GM23338 (cell line): ENCODE results near the gene LRP1B. TPM values are rescaled to one million over a fixed set of nuclear protein-coding genes. Genes with fewer than 3 reads are reported as not detected.

Experiments
- ATAC-seq: fragments of 200-7000 bp; cut with Tn5 transposase; 3 replicates; pipeline ENCODE4 v1.9.1; 2020
- DNase-seq: peaks from one replicate; pipeline ENCODE4 v3.0.0-alpha.2; 2015; ENCODE audit warnings: low spot score
- H2AFZ ChIP-seq: fragments of 200-600 bp; sonication (generic); 2 replicates; pipeline ENCODE4 v1.8.0; 2016; ENCODE audit warnings: antibody characterized with exemption, mild to moderate bottlenecking, moderate library complexity
- H3F3A ChIP-seq: fragments of 200-600 bp; sonication (generic); replicated peaks from 2 replicates; pipeline ENCODE4 v1.8.0; 2017; ENCODE audit warnings: antibody characterized with exemption, mixed run types, low read depth
- H3K27ac ChIP-seq: fragments of 200-600 bp; sonication (generic); 2 replicates; pipeline ENCODE4 v1.6.1; 2016; ENCODE audit warnings: low read depth
- H3K27me3 ChIP-seq: fragments of 200-600 bp; sonication (generic); 2 replicates; pipeline ENCODE4 v1.8.0; 2016; ENCODE audit warnings: mild to moderate bottlenecking, mixed run types, moderate library complexity; ENCODE audit not compliant: insufficient read depth
- H3K36me3 ChIP-seq: fragments of 200-600 bp; sonication (generic); 2 replicates; pipeline ENCODE4 v1.8.0; 2016; ENCODE audit warnings: mild to moderate bottlenecking; ENCODE audit not compliant: insufficient read depth
- H3K4me1 ChIP-seq: fragments of 200-600 bp; sonication (generic); 2 replicates; pipeline ENCODE4 v1.8.0; 2016; ENCODE audit warnings: mild to moderate bottlenecking, moderate library complexity; ENCODE audit not compliant: insufficient read depth
- H3K4me2 ChIP-seq: fragments of 200-600 bp; sonication (generic); 2 replicates; pipeline ENCODE4 v1.7.1; 2017; ENCODE audit warnings: mixed run types
- H3K4me3 ChIP-seq: fragments of 200-600 bp; sonication (generic); 2 replicates; pipeline ENCODE4 v1.6.1; 2016; ENCODE audit warnings: mixed run types
- H3K79me2 ChIP-seq: fragments of 200-600 bp; sonication (generic); replicated peaks from 2 replicates; pipeline ENCODE4 v1.8.0; 2017; ENCODE audit warnings: mild to moderate bottlenecking; ENCODE audit not compliant: insufficient read depth
- H3K9me2 ChIP-seq: fragments of 200-600 bp; sonication (generic); 2 replicates; pipeline ENCODE4 v1.8.0; 2017; ENCODE audit not compliant: insufficient read depth
- H4K20me1 ChIP-seq: fragments of 200-600 bp; sonication (generic); replicated peaks from 2 replicates; pipeline ENCODE4 v1.8.0; 2017; ENCODE audit warnings: mild to moderate bottlenecking; ENCODE audit not compliant: insufficient read depth
- H3K27ac Mint-ChIP-seq: 2 replicates; pipeline ENCODE4 v1.8.0; 2020; ENCODE audit warnings: inconsistent platforms, mild to moderate bottlenecking, moderate library complexity, mixed read lengths
- H3K27me3 Mint-ChIP-seq: 3 replicates; pipeline ENCODE4 v1.8.0; 2022; ENCODE audit warnings: low read depth, mild to moderate bottlenecking, moderate library complexity, mixed read lengths, inconsistent platforms; ENCODE audit not compliant: insufficient read depth, poor library complexity
- H3K36me3 Mint-ChIP-seq: 3 replicates; pipeline ENCODE4 v1.8.0; 2021; ENCODE audit warnings: low read depth, mild to moderate bottlenecking, inconsistent platforms, moderate library complexity, mixed read lengths
- H3K4me1 Mint-ChIP-seq: 3 replicates; pipeline ENCODE4 v1.8.0; 2020; ENCODE audit warnings: mild to moderate bottlenecking, inconsistent platforms, mixed read lengths
- H3K4me3 Mint-ChIP-seq: 3 replicates; pipeline ENCODE4 v1.8.0; 2021; ENCODE audit warnings: moderate library complexity, mild to moderate bottlenecking, inconsistent platforms, mixed read lengths
- H3K9me3 Mint-ChIP-seq: 3 replicates; pipeline ENCODE4 v1.8.0; 2020; ENCODE audit warnings: moderate library complexity, mild to moderate bottlenecking, inconsistent platforms, mixed read lengths
- CREB1 ChIP-seq: fragments of 250-450 bp; sonication (Bioruptor Pico); IDR thresholded peaks from 2 replicates; pipeline ENCODE4 v1.5.0; 2020; ENCODE audit warnings: low read depth, mild to moderate bottlenecking, moderate library complexity
- EZH2 ChIP-seq: fragments of 200-600 bp; sonication (generic); IDR thresholded peaks from one replicate; pipeline ENCODE4 v1.8.0; 2017; ENCODE audit warnings: antibody characterized with exemption, mild to moderate bottlenecking, low read depth; ENCODE audit not compliant: unreplicated experiment
- EZH2phosphoT487 ChIP-seq: fragments of 200-600 bp; sonication (generic); IDR thresholded peaks from one replicate; pipeline ENCODE4 v1.8.1; 2018; ENCODE audit warnings: antibody characterized with exemption; ENCODE audit not compliant: unreplicated experiment
- JUNB ChIP-seq: IDR thresholded peaks from one replicate; pipeline ENCODE4 v1.6.1; 2016; ENCODE audit warnings: antibody characterized with exemption; ENCODE audit not compliant: unreplicated experiment
- NANOG ChIP-seq: IDR thresholded peaks from 2 replicates; pipeline ENCODE4 v1.6.1; 2016; ENCODE audit warnings: antibody characterized with exemption, borderline replicate concordance
- POLR2AphosphoS5 ChIP-seq: IDR thresholded peaks from 2 replicates; pipeline ENCODE4 v1.6.1; 2016; ENCODE audit warnings: antibody characterized with exemption, low read depth
- STAT1 ChIP-seq: IDR thresholded peaks from one replicate; pipeline ENCODE4 v1.6.1; 2016; ENCODE audit warnings: antibody characterized with exemption; ENCODE audit not compliant: unreplicated experiment
- ZNF114 ChIP-seq: fragments of 250-450 bp; sonication (Bioruptor Pico); IDR thresholded peaks from 2 replicates; pipeline ENCODE4 v1.5.0; 2020; ENCODE audit warnings: mild to moderate bottlenecking, moderate library complexity
- ZNF331 ChIP-seq: fragments of 250-450 bp; sonication (Bioruptor Pico); IDR thresholded peaks from 2 replicates; pipeline ENCODE4 v1.5.0; 2020; ENCODE audit warnings: low read depth, mild to moderate bottlenecking, moderate library complexity
- polyA plus RNA-seq: library from polyadenylated mRNA; unstranded; fragments of >200 nt; fragmentation: Nextera tagmentation; extraction: Ambion mirVana; gene quantifications from 2 replicates; pipeline ENCODE4 v1.2.1, GENCODE V29; 2016
- total RNA-seq: library from RNA; depleted of rRNA; stranded (reverse); fragments of >200 nt; shearing (Covaris generic); gene quantifications from 2 replicates; pipeline ENCODE4 v1.2.3, GENCODE V29; 2014
- TF ChIP-seq, protein P1 (sequence below): IDR thresholded peaks from one replicate; pipeline ENCODE4 v1.6.1; 2018; ENCODE audit warnings: antibody characterized with exemption; ENCODE audit not compliant: unreplicated experiment
- TF ChIP-seq, protein P2 (sequence below): fragments of 250-450 bp; sonication (Bioruptor Pico); IDR thresholded peaks from 2 replicates; pipeline ENCODE4 v1.5.0; 2020; ENCODE audit warnings: mild to moderate bottlenecking, moderate library complexity
- TF ChIP-seq, protein P3 (sequence below): IDR thresholded peaks from 2 replicates; pipeline ENCODE4 v1.6.1; 2016; ENCODE audit warnings: antibody characterized with exemption
- TF ChIP-seq, protein P4 (sequence below), 2 experiments: fragments of 200-600 bp in 1 of 2; sonication (generic) in 1 of 2; conservative IDR thresholded peaks; 2 replicates each; pipeline versions ENCODE4 v1.5.1 to v1.6.1; 2016 to 2017; ENCODE audit warnings: antibody characterized with exemption in 2 of 2, low read depth in 2 of 2, mild to moderate bottlenecking in 2 of 2, moderate library complexity in 1 of 2

Gene LRP1B
- total and polyA plus RNA-seq, 2 experiments from 2014 or later: 0.15 to 0.97 TPM

DNA sequence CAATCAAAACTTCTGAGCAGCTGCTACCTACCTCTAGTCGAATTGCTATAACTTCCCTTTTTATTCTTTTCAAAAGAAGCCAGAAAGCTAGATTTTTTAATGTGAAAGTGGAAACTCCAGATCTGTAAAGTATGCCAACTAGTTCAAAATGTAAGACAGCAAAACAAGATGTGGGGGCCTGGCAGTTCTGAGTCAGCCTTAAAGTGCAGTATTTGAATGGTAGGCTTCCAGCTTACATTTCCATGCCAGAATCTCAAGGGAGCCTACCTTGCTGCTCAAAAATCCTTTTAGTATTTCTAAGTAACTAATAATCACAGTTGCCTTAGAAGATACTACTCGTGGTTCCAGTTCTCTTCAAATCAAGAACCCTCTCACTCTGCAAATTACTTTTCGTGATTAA, 1288.7 kb downstream of the LRP1B start:
- Mint-ChIP-seq H3K4me1 (peaks cover 2% of the 10 kb centered on the region; the same call in 1 of the 3 replicates), H3K4me3 (no peak overlapping the region), H3K9me3 (no peaks in the 10 kb centered on the region), H3K27ac (no peak overlapping the region), H3K27me3 (no peaks in the 10 kb centered on the region), H3K36me3 (no peaks in the 10 kb centered on the region)
- Histone ChIP-seq H4K20me1 (no peaks in the 10 kb centered on the region), H3K4me3 (no peak overlapping the region), H3K79me2 (no peaks in the 10 kb centered on the region), H3F3A (no peaks in the 10 kb centered on the region), H3K27ac (no peak overlapping the region), H3K27me3 (no peaks in the 10 kb centered on the region), H3K9me2 (no peaks in the 10 kb centered on the region), H3K36me3 (no peaks in the 10 kb centered on the region), H3K4me1 (no peaks in the 10 kb centered on the region), H2AFZ (no peak overlapping the region), H3K4me2 (no peak overlapping the region)
- ATAC-seq (no peak), DNase-seq (no peak)
- TF ChIP-seq, protein P1, sequence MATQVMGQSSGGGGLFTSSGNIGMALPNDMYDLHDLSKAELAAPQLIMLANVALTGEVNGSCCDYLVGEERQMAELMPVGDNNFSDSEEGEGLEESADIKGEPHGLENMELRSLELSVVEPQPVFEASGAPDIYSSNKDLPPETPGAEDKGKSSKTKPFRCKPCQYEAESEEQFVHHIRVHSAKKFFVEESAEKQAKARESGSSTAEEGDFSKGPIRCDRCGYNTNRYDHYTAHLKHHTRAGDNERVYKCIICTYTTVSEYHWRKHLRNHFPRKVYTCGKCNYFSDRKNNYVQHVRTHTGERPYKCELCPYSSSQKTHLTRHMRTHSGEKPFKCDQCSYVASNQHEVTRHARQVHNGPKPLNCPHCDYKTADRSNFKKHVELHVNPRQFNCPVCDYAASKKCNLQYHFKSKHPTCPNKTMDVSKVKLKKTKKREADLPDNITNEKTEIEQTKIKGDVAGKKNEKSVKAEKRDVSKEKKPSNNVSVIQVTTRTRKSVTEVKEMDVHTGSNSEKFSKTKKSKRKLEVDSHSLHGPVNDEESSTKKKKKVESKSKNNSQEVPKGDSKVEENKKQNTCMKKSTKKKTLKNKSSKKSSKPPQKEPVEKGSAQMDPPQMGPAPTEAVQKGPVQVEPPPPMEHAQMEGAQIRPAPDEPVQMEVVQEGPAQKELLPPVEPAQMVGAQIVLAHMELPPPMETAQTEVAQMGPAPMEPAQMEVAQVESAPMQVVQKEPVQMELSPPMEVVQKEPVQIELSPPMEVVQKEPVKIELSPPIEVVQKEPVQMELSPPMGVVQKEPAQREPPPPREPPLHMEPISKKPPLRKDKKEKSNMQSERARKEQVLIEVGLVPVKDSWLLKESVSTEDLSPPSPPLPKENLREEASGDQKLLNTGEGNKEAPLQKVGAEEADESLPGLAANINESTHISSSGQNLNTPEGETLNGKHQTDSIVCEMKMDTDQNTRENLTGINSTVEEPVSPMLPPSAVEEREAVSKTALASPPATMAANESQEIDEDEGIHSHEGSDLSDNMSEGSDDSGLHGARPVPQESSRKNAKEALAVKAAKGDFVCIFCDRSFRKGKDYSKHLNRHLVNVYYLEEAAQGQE: no peak
- TF ChIP-seq JUNB (no peak), NANOG (no peak), ZNF114 (CRISPR knock-in tag) (no peak), EZH2phosphoT487 (no peak), POLR2AphosphoS5 (no peak), ZNF331 (CRISPR knock-in tag) (no peak), STAT1 (no peak), EZH2 (no peak), CREB1 (CRISPR knock-in tag) (no peak)
- TF ChIP-seq, protein P2, sequence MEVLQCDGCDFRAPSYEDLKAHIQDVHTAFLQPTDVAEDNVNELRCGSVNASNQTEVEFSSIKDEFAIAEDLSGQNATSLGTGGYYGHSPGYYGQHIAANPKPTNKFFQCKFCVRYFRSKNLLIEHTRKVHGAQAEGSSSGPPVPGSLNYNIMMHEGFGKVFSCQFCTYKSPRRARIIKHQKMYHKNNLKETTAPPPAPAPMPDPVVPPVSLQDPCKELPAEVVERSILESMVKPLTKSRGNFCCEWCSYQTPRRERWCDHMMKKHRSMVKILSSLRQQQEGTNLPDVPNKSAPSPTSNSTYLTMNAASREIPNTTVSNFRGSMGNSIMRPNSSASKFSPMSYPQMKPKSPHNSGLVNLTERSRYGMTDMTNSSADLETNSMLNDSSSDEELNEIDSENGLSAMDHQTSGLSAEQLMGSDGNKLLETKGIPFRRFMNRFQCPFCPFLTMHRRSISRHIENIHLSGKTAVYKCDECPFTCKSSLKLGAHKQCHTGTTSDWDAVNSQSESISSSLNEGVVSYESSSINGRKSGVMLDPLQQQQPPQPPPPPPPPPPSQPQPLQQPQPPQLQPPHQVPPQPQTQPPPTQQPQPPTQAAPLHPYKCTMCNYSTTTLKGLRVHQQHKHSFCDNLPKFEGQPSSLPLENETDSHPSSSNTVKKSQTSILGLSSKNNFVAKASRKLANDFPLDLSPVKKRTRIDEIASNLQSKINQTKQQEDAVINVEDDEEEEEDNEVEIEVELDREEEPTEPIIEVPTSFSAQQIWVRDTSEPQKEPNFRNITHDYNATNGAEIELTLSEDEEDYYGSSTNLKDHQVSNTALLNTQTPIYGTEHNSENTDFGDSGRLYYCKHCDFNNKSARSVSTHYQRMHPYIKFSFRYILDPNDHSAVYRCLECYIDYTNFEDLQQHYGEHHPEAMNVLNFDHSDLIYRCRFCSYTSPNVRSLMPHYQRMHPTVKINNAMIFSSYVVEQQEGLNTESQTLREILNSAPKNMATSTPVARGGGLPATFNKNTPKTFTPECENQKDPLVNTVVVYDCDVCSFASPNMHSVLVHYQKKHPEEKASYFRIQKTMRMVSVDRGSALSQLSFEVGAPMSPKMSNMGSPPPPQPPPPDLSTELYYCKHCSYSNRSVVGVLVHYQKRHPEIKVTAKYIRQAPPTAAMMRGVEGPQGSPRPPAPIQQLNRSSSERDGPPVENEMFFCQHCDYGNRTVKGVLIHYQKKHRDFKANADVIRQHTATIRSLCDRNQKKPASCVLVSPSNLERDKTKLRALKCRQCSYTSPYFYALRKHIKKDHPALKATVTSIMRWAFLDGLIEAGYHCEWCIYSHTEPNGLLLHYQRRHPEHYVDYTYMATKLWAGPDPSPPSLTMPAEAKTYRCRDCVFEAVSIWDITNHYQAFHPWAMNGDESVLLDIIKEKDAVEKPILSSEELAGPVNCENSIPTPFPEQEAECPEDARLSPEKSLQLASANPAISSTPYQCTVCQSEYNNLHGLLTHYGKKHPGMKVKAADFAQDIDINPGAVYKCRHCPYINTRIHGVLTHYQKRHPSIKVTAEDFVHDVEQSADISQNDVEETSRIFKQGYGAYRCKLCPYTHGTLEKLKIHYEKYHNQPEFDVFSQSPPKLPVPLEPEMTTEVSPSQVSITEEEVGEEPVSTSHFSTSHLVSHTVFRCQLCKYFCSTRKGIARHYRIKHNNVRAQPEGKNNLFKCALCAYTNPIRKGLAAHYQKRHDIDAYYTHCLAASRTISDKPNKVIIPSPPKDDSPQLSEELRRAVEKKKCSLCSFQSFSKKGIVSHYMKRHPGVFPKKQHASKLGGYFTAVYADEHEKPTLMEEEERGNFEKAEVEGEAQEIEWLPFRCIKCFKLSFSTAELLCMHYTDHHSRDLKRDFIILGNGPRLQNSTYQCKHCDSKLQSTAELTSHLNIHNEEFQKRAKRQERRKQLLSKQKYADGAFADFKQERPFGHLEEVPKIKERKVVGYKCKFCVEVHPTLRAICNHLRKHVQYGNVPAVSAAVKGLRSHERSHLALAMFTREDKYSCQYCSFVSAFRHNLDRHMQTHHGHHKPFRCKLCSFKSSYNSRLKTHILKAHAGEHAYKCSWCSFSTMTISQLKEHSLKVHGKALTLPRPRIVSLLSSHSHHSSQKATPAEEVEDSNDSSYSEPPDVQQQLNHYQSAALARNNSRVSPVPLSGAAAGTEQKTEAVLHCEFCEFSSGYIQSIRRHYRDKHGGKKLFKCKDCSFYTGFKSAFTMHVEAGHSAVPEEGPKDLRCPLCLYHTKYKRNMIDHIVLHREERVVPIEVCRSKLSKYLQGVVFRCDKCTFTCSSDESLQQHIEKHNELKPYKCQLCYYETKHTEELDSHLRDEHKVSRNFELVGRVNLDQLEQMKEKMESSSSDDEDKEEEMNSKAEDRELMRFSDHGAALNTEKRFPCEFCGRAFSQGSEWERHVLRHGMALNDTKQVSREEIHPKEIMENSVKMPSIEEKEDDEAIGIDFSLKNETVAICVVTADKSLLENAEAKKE: no peak
- TF ChIP-seq, protein P3, sequence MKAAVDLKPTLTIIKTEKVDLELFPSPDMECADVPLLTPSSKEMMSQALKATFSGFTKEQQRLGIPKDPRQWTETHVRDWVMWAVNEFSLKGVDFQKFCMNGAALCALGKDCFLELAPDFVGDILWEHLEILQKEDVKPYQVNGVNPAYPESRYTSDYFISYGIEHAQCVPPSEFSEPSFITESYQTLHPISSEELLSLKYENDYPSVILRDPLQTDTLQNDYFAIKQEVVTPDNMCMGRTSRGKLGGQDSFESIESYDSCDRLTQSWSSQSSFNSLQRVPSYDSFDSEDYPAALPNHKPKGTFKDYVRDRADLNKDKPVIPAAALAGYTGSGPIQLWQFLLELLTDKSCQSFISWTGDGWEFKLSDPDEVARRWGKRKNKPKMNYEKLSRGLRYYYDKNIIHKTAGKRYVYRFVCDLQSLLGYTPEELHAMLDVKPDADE: no peak
- TF ChIP-seq, protein P4, sequence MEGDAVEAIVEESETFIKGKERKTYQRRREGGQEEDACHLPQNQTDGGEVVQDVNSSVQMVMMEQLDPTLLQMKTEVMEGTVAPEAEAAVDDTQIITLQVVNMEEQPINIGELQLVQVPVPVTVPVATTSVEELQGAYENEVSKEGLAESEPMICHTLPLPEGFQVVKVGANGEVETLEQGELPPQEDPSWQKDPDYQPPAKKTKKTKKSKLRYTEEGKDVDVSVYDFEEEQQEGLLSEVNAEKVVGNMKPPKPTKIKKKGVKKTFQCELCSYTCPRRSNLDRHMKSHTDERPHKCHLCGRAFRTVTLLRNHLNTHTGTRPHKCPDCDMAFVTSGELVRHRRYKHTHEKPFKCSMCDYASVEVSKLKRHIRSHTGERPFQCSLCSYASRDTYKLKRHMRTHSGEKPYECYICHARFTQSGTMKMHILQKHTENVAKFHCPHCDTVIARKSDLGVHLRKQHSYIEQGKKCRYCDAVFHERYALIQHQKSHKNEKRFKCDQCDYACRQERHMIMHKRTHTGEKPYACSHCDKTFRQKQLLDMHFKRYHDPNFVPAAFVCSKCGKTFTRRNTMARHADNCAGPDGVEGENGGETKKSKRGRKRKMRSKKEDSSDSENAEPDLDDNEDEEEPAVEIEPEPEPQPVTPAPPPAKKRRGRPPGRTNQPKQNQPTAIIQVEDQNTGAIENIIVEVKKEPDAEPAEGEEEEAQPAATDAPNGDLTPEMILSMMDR (conservative IDR thresholded peaks at IDR 0.05; ENCODE audit: low read depth in 2 of 2): no peak
